HG03139 (cell line): ENCODE data around the gene VSX2.
A peak's percentile ranks its signal among the peaks of the same experiment; 100 is the strongest.

Source experiments
- ATAC-seq: cut with Tn5 transposase; IDR thresholded peaks from one replicate; pipeline ENCODE4 v1.9.1; 2021; ENCODE audit not compliant: unreplicated experiment

The VSX2 gene

GRCh38 chr14:74220991-74221390, 18.3 kb upstream of the VSX2 start:
- ATAC-seq, result no peak

- ATAC-seq, result no peak
Observed at GRCh38 chr14:74221741-74222140, 17.5 kb upstream of the VSX2 start.

- no peak for ATAC-seq
Observed at GRCh38 chr14:74223016-74223415, 16.2 kb upstream of the VSX2 start.

- no peak for ATAC-seq
Observed at GRCh38 chr14:74231784-74232183, 7.5 kb upstream of the VSX2 start.

GRCh38 chr14:74235017-74235416, 4.2 kb upstream of the VSX2 start:
- ATAC-seq, result no peak

- ATAC-seq, result no peak
Observed at GRCh38 chr14:74237441-74237840, 1.8 kb upstream of the VSX2 start.

- ATAC-seq, result no peak
Observed at GRCh38 chr14:74239848-74240793, 872 bp downstream of the VSX2 start.

GRCh38 chr14:74240794-74241651, 1.8 kb downstream of the VSX2 start:
- ATAC-seq, result no peak

GRCh38 chr14:74241652-74242017, 2.4 kb downstream of the VSX2 start:
- ATAC-seq, result no peak

GRCh38 chr14:74242021-74242779, 3.0 kb downstream of the VSX2 start:
- ATAC-seq, result no peak

GRCh38 chr14:74242780-74243042, 3.5 kb downstream of the VSX2 start:
- ATAC-seq, result no peak

GRCh38 chr14:74243051-74243450, 3.8 kb downstream of the VSX2 start:
- no peak for ATAC-seq

GRCh38 chr14:74244115-74244514, 4.9 kb downstream of the VSX2 start:
- ATAC-seq, result no peak

- ATAC-seq, result no peak
Observed at GRCh38 chr14:74245292-74245691, 6.0 kb downstream of the VSX2 start.

- ATAC-seq, result no peak
Observed at GRCh38 chr14:74246542-74246941, 7.3 kb downstream of the VSX2 start.

- no peak for ATAC-seq
Observed at GRCh38 chr14:74248017-74248416, 8.8 kb downstream of the VSX2 start.

GRCh38 chr14:74249433-74250375, 10.5 kb downstream of the VSX2 start:
- ATAC-seq, result no peak

GRCh38 chr14:74255281-74255680, 16.0 kb downstream of the VSX2 start:
- no peak for ATAC-seq

- ATAC-seq, result peak; percentile 72
Observed at GRCh38 chr14:74257078-74257940, 18.1 kb downstream of the VSX2 start.
